GM21576 (cell line): Measurements from ENCODE around the gene LNX1.

Experiments
- ATAC-seq: cut with Tn5 transposase; IDR thresholded peaks from one replicate; pipeline ENCODE4 v1.9.1; 2021; ENCODE audit warnings: mild to moderate bottlenecking, moderate library complexity; ENCODE audit not compliant: unreplicated experiment

Gene LNX1

DNA sequence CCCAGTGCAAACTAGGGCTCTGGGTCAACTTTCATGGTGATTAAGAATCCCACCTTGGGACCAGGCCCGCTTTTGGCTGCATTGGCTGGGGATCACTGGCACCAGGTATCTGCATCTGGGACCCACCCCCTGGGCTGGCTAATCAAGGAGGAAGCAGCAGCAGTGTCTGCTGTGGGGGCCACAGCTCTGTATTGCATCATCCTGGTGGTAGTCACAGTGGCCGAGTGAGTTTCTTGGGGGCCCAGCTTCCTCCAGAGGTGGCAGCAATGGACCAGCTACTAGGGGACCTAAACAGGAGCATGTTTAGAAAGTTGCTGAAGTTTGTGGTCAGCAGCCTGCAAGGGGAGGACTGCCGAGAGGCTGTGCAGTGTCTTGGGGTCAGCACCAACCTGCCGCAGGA is 15.7 kb downstream of the LNX1 start:
- no peak for ATAC-seq

GRCh38 chr4:53574528-53574927 is 16.8 kb downstream of the LNX1 start:
- no peak for ATAC-seq

DNA sequence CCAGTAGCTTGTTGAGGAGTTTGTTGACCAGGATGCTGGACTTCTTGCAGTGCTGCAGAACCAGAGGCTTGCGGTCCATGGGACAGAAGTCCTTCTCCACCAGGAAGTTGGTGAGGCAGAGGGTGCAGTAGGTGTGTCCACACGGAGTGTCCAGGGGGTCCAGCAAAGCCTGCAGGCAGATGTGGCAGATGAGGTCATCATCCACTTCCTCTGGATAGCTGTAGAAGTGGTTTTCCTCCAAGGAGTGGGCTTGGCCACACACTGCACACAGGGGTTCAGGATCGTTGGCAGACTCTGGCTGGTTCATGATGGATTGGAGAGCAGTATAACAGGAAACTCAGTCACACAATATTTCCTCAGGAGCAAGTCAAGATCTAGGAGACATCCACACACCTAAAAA is 17.6 kb downstream of the LNX1 start:
- ATAC-seq: no peak

- ATAC-seq: no peak
These were observed 18.7 kb downstream of the LNX1 start for GRCh38 chr4:53572600-53572994.

GRCh38 chr4:53571936-53572599 is 19.2 kb downstream of the LNX1 start:
- no peak for ATAC-seq

DNA sequence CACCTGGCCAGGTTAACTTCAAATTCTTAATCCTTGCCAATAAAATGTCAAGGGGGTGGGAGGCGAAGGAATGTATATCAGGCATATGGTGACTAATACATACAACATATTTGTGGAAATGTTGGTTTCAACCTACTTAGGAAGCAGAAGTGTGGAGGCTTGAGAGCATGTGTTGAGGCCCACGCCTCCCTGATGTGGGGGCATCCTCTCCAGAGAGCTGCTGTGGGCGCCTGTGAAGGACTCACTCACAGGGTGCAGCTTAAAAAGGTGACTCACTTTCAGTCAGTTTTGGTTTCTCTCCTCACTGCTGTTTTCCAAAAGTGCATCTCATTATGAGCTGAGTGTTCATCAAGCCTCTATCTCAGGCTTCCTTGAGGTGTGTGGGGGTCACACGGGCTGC is 27.5 kb downstream of the LNX1 start:
- peak; percentile 83 for ATAC-seq

DNA sequence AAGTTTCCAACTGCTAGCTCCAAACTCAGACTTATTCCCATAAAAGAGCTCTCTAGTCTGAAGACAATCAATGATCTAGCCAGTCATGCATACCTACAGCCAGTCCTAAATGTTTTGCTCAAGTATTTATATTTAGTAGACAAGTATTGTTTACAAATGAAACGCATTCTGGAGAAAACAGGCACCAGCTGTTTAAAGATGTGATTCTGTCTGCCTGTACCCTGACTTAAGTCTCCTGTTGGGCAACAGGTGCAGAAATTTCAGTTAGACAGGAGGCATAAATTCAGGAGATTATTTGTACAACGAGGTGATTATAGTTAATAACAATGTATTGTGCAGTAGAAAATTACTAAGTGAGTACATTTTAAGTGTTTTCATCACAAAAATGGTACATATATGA is 28.9 kb downstream of the LNX1 start:
- no peak for ATAC-seq

- no peak for ATAC-seq
These were observed 32.2 kb downstream of the LNX1 start for GRCh38 chr4:53559021-53559620.

GRCh38 chr4:53558065-53558801 is 33.1 kb downstream of the LNX1 start:
- no peak for ATAC-seq

- no peak for ATAC-seq
These were observed 33.6 kb downstream of the LNX1 start for GRCh38 chr4:53557669-53558064.

- no peak for ATAC-seq
These were observed 34.6 kb downstream of the LNX1 start for GRCh38 chr4:53556651-53557050.

DNA sequence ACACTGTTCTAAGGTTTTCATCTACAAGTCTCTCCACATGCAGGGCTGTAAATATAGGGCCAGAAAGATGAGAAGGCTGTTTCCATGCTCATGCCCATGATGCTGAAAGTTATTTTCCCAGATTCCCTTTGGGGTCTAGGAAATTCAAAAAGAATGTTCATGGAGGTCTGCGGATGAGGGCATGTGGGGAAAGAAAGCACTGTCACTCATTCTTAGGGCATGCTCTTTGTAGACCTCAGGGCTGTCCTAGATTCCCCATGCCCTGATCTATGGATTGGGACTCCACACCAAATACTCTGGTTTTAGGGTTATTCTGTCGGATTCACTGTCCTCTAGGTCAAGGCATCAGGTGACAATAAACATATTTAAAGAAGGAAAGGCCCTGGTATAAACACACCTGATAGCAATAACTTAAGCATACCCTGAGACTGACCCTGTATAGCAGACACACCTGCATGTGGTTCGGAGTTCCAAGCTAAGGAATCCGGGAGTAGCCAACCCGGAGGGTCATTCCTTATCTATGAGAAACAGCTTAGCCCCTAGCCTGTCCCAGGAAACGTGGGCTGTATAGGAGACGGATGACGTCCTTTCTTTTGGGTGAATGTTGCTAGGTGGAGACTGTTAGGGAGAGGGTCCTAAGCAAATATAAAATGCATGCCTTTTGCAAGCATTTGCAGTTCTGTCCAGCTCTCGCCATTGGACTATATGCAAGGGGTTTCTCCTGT is 37.6 kb downstream of the LNX1 start:
- ATAC-seq: no peak

- ATAC-seq: no peak
These were observed 38.6 kb downstream of the LNX1 start for GRCh38 chr4:53552711-53553110.

GRCh38 chr4:53551958-53552357 is 39.3 kb downstream of the LNX1 start:
- no peak for ATAC-seq

DNA sequence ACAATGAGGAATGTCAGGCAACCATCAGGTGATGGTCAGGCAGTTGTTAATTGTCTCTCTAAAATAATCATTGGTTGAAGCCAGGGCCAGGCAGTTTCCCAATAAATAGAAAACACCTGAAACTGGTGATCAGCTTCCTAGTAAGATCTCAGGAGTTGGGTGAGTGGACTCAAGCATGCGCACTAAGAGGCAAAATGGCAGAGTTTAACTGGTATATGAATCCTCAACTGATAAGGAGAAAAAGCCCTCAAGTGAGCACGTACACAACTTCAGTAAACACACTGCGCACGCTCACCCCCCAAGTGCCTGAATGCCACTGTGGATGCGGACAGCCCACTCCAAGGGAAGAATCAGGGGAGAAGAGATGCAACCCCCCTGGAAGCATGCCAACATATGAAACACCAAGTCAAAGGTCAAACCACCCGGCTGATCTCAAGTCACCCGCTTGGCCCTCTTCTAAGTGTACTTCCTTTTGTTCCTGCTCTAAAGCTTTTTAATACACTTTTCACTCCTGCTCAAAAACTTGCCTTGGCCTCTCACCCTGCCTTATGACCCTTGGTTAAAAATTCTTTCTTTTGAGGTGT is 39.9 kb downstream of the LNX1 start:
- no peak for ATAC-seq

DNA sequence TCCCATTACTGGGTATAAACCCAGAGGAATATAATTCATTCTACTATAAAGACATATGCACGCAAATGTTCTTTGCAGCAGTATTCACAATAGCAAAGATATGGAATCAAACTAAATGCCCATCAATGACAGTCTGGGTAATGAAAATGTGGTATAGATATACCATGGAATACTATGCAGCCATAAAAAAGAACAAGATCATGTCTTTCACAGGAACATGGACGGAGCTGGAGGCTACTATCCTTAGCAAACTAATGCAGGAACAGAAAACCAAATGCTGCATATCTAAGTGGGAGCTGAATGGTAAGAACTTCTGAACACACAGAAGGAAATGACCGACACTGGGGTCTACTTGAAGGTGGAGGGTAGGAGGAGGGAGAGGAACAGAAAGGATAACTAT is 42.6 kb downstream of the LNX1 start:
- ATAC-seq: no peak

DNA sequence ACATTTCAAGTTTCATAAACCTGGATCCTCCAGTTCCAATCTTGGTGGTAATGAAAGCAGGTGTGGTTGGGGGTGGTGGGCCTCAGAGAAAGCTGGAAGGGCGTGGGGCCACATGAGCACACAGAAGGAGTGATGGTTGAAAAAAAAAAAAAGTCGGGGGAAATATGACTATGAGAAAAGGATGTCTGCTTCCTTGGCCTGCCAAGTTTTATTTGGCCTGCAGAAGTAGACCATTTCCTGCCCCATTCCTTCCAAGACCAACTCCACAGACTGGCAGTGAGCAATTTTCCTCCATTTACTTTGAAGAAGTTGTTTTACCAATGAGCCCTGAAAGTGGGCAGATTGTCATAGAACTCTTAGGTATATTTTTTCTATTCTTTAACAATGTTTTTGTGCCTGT is 43.3 kb downstream of the LNX1 start:
- no peak for ATAC-seq

GRCh38 chr4:53545942-53546581 is 45.2 kb downstream of the LNX1 start:
- ATAC-seq: no peak

- ATAC-seq: no peak
These were observed 46.0 kb downstream of the LNX1 start for GRCh38 chr4:53545273-53545672.

GRCh38 chr4:53543561-53543960 is 47.7 kb downstream of the LNX1 start:
- no peak for ATAC-seq
